Measurements from ENCODE around the gene HNRNPUL2.
"Not testable (repeated sequence)": the region's sequence is repeated elsewhere in the genome, so short reads cannot be mapped to it uniquely, and the experiment has no call there.

- not testable (repeated sequence) for TF ChIP-seq CTCF (conservative IDR thresholded peaks at IDR 0.05; ENCODE audit: low read length); EZH2phosphoT487 (IDR thresholded peaks at IDR 0.05; ENCODE audit: borderline replicate concordance, low read depth, low read length)
Measured at GRCh38 chr11:62703921-62704320, 23.3 kb downstream of the HNRNPUL2 start.
